Smooth muscle cell (in vitro differentiated cells): ENCODE results near the gene MYO16. TPM values are rescaled to one million over a fixed set of nuclear protein-coding genes. Genes with fewer than 3 reads are reported as not detected.

Experiments
- DNase-seq: peaks from one replicate; lab custom pipeline; 2025; ENCODE audit not compliant: unreplicated experiment; lab: John Stamatoyannopoulos, UW
- H2AFZ ChIP-seq: fragments of 200-600 bp; sonication (generic); 2 replicates; pipeline ENCODE4 v1.6.0; 2016; ENCODE audit warnings: antibody characterized with exemption, low read depth, mild to moderate bottlenecking
- H3F3A ChIP-seq: fragments of 200-600 bp; sonication (generic); 2 replicates; pipeline ENCODE4 v1.6.0; 2017; ENCODE audit warnings: antibody characterized with exemption, low read depth
- H3K27ac ChIP-seq: fragments of 200-600 bp; sonication (generic); 2 replicates; pipeline ENCODE4 v1.5.1; 2016; ENCODE audit warnings: low read depth, mild to moderate bottlenecking
- H3K27me3 ChIP-seq: fragments of 200-600 bp; sonication (generic); 2 replicates; pipeline ENCODE4 v1.6.1; 2016; ENCODE audit warnings: low read depth, mild to moderate bottlenecking
- H3K36me3 ChIP-seq: fragments of 200-600 bp; sonication (generic); 2 replicates; pipeline ENCODE4 v1.5.1; 2016; ENCODE audit warnings: low read depth
- H3K4me1 ChIP-seq: fragments of 200-600 bp; sonication (generic); 2 replicates; pipeline ENCODE4 v1.5.1; 2016; ENCODE audit warnings: low read depth
- H3K4me2 ChIP-seq: fragments of 200-600 bp; sonication (generic); 2 replicates; pipeline ENCODE4 v1.6.0; 2016; ENCODE audit warnings: mild to moderate bottlenecking
- H3K4me3 ChIP-seq: fragments of 200-600 bp; sonication (generic); 2 replicates; pipeline ENCODE4 v1.5.1; 2016; ENCODE audit warnings: mild to moderate bottlenecking
- H3K79me2 ChIP-seq: fragments of 200-600 bp; sonication (generic); 2 replicates; pipeline ENCODE4 v1.6.0; 2016; ENCODE audit warnings: low read depth, mild to moderate bottlenecking
- H3K9ac ChIP-seq: fragments of 200-600 bp; sonication (generic); 2 replicates; pipeline ENCODE4 v1.6.0; 2016; ENCODE audit warnings: low read depth
- H3K9me3 ChIP-seq: fragments of 200-600 bp; sonication (generic); replicated peaks from 2 replicates; pipeline ENCODE4 v1.5.1; 2016; ENCODE audit warnings: low read depth
- H4K20me1 ChIP-seq: fragments of 200-600 bp; sonication (generic); 2 replicates; pipeline ENCODE4 v1.6.0; 2016; ENCODE audit warnings: low read depth
- WGBS: methylation state at CpG from one replicate; pipeline ENCODE4 v1.1.7; 2016; ENCODE audit warnings: low lambda C conversion rate; 5-methylcytosine and 5-hydroxymethylcytosine counted together
- polyA plus RNA-seq: library from polyadenylated mRNA; unstranded; fragments of >200 nt; fragmentation: Nextera tagmentation; extraction: Ambion mirVana; gene quantifications from 2 replicates; pipeline ENCODE4 v1.2.1, GENCODE V29; 2016
- total RNA-seq: library from RNA; depleted of rRNA; stranded (reverse); fragments of >200 nt; gene quantifications from 2 replicates; pipeline ENCODE4 v1.2.3, GENCODE V29; 2014
- TF ChIP-seq, protein P1 (sequence below): fragments of 200-600 bp; sonication (generic); IDR thresholded peaks from 2 replicates; pipeline ENCODE4 v1.5.1; 2017; ENCODE audit warnings: borderline replicate concordance, mild to moderate bottlenecking, antibody characterized with exemption; ENCODE audit not compliant: insufficient read depth, poor library complexity, severe bottlenecking

Gene MYO16
- total and polyA plus RNA-seq, 2 experiments from 2014 or later: not detected

- Histone ChIP-seq H3K36me3 (no peaks in the 10 kb centered on the region), H3K27ac (no peak overlapping the region), H3K4me1 (no peaks in the 10 kb centered on the region), H3K79me2 (no peaks in the 10 kb centered on the region), H3K4me3 (no peak overlapping the region), H3K9ac (no peak overlapping the region), H3K9me3 (no peaks in the 10 kb centered on the region), H3F3A (no peaks in the 10 kb centered on the region), H3K4me2 (no peak overlapping the region), H3K27me3 (no peaks in the 10 kb centered on the region), H4K20me1 (no peaks in the 10 kb centered on the region), H2AFZ (no peak overlapping the region)
- no peak for DNase-seq
- TF ChIP-seq, protein P1, sequence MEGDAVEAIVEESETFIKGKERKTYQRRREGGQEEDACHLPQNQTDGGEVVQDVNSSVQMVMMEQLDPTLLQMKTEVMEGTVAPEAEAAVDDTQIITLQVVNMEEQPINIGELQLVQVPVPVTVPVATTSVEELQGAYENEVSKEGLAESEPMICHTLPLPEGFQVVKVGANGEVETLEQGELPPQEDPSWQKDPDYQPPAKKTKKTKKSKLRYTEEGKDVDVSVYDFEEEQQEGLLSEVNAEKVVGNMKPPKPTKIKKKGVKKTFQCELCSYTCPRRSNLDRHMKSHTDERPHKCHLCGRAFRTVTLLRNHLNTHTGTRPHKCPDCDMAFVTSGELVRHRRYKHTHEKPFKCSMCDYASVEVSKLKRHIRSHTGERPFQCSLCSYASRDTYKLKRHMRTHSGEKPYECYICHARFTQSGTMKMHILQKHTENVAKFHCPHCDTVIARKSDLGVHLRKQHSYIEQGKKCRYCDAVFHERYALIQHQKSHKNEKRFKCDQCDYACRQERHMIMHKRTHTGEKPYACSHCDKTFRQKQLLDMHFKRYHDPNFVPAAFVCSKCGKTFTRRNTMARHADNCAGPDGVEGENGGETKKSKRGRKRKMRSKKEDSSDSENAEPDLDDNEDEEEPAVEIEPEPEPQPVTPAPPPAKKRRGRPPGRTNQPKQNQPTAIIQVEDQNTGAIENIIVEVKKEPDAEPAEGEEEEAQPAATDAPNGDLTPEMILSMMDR: no peak
- 90% methylated on average over 3 of the region's 3 CpGs for WGBS
These were observed 131.1 kb downstream of the MYO16 start for GRCh38 chr13:108760541-108760940.

DNA sequence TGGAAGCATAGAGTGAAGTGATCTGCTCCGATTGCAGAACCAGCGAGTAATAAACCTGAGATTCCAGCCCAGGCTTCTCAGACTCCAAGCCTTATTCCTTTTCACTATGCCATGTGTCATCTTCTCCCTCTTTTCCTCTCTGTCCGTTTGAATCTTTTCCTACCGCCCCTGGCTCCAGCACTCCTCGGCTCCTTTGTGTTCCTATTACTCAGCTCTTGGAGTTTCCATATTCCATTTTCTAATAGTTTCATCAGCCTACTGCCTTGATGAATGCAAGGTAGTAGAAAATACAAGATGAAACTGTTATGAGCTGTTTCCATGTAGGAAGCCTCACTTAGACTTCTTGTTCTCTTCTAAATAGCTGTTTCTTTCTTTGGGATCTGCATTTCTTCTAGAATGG is 138.6 kb downstream of the MYO16 start:
- Histone ChIP-seq H3K4me3 (no peak overlapping the region), H3K27me3 (no peaks in the 10 kb centered on the region), H3K36me3 (no peaks in the 10 kb centered on the region), H3F3A (no peaks in the 10 kb centered on the region), H3K4me2 (no peak overlapping the region), H3K27ac (no peak overlapping the region), H2AFZ (no peak overlapping the region), H3K9ac (no peak overlapping the region), H3K9me3 (no peaks in the 10 kb centered on the region), H3K4me1 (no peaks in the 10 kb centered on the region), H3K79me2 (no peaks in the 10 kb centered on the region), H4K20me1 (no peaks in the 10 kb centered on the region)
- DNase-seq: no peak
- WGBS: 91% methylated on average over 5 of the region's 5 CpGs
- TF ChIP-seq, protein P1: no peak

GRCh38 chr13:108769213-108770070 is 140.0 kb downstream of the MYO16 start:
- Histone ChIP-seq H3K4me3 (no peak overlapping the region), H3K36me3 (no peaks in the 10 kb centered on the region), H2AFZ (no peak overlapping the region), H3K4me1 (no peaks in the 10 kb centered on the region), H3K4me2 (no peak overlapping the region), H3K9ac (no peak overlapping the region), H3K27ac (no peak overlapping the region), H4K20me1 (no peaks in the 10 kb centered on the region), H3K9me3 (no peaks in the 10 kb centered on the region), H3K27me3 (no peaks in the 10 kb centered on the region), H3K79me2 (no peaks in the 10 kb centered on the region), H3F3A (no peaks in the 10 kb centered on the region)
- 76% methylated on average over 10 of the region's 10 CpGs for WGBS
- TF ChIP-seq, protein P1: no peak
- no peak for DNase-seq

- Histone ChIP-seq H3K9me3 (no peaks in the 10 kb centered on the region), H2AFZ (no peak overlapping the region), H3K4me1 (no peaks in the 10 kb centered on the region), H4K20me1 (no peaks in the 10 kb centered on the region), H3K4me2 (no peak overlapping the region), H3K27me3 (no peaks in the 10 kb centered on the region), H3K4me3 (no peak overlapping the region), H3K79me2 (no peaks in the 10 kb centered on the region), H3K36me3 (no peaks in the 10 kb centered on the region), H3F3A (no peaks in the 10 kb centered on the region), H3K9ac (no peak overlapping the region), H3K27ac (no peak overlapping the region)
- WGBS: 85% methylated on average over 8 of the region's 8 CpGs
- no peak for DNase-seq
- TF ChIP-seq, protein P1: no peak
These were observed 146.2 kb downstream of the MYO16 start for GRCh38 chr13:108775597-108775996.
